ENCODE results near the gene DNAJC5G. TPM values are rescaled to one million over a fixed set of nuclear protein-coding genes. Genes with fewer than 3 reads are reported as not detected.
A peak's percentile ranks its signal among the peaks of the same experiment; 100 is the strongest.

The DNAJC5G gene
- total RNA-seq, 1 experiment from 2014 or later: 0.37 TPM

- WGBS (ENCODE audit: extremely low coverage, insufficient read length, low lambda C conversion rate): no CpG with 5 or more reads among the region's 5 CpGs
- no peak overlapping the region for H3K56ac ChIP-seq (ENCODE audit: insufficient read length, low read depth, low read length)
- H3K79me2 ChIP-seq (ENCODE audit: insufficient read depth, low read length): no peaks in the 10 kb centered on the region
- no peaks in the 10 kb centered on the region for H4K20me1 ChIP-seq (ENCODE audit: control insufficient read depth, insufficient read depth, insufficient read length)
- no peaks in the 10 kb centered on the region for H3K27me3 ChIP-seq (ENCODE audit: insufficient read depth, low read length)
- Mint-ChIP-seq H3K9me3 (peaks cover 0 to 2% of the 10 kb centered on the region in 2 experiments; a peak in 2 of 5 replicates), H3K4me3 (peak overlapping the region; percentile 4 to 21; a peak in 4 of 5 replicates), H3K4me1 (peaks cover 13 to 19% of the 10 kb centered on the region in 2 experiments), H3K27ac (peak overlapping the region in 2 of 3 experiments; percentile 14 to 61; a peak in 3 of 7 replicates), H3K36me3 (ENCODE audit: insufficient read depth in 1 of 3, low read depth in 3 of 3) (peaks cover 25 to 43% (median 39%) of the 10 kb centered on the region in 3 experiments), H3K27me3 (ENCODE audit: low read depth) (no peaks in the 10 kb centered on the region)
- no peak overlapping the region for H2AK5ac ChIP-seq (ENCODE audit: insufficient read length, low read length)
- no peak for DNase-seq
- H3K27ac ChIP-seq (ENCODE audit: insufficient read length, low read depth, low read length): no peak overlapping the region
- no peak overlapping the region for H3K4ac ChIP-seq (ENCODE audit: low read depth, low read length)
- no peak overlapping the region for H2BK120ac ChIP-seq (ENCODE audit: low read depth, low read length, poor library complexity, severe bottlenecking)
- H3K23me2 ChIP-seq (ENCODE audit: insufficient read length, low read depth, low read length, poor library complexity, severe bottlenecking): peaks cover 10% of the 10 kb centered on the region
- H2BK12ac ChIP-seq (ENCODE audit: insufficient read length, low read depth, low read length): no peak overlapping the region
- no peak for TF ChIP-seq CTCF (conservative IDR thresholded peaks at IDR 0.05)
- no peak overlapping the region for H2BK5ac ChIP-seq (ENCODE audit: insufficient read length, low read length)
- no peak overlapping the region for H4K5ac ChIP-seq (ENCODE audit: insufficient read length, low read depth, low read length)
- H3K4me2 ChIP-seq (ENCODE audit: insufficient read depth, insufficient read length, low read length): no peak overlapping the region
- H3K9me3 ChIP-seq (ENCODE audit: control insufficient read depth, low read depth, low read length): no peaks in the 10 kb centered on the region
- no peak overlapping the region for H3K14ac ChIP-seq (ENCODE audit: insufficient read depth, low read length)
- H2AFZ ChIP-seq (ENCODE audit: low read length): no peak overlapping the region
- no peak overlapping the region for H4K91ac ChIP-seq (ENCODE audit: insufficient read length, low read depth, low read length)
- no peak overlapping the region for H3K9ac ChIP-seq (ENCODE audit: extremely low read depth, insufficient read length, low read length)
- 0 out of 2 replicates have a peak, but pooled peaks cover 2% of the 10 kb centered on the region for H3K4me1 ChIP-seq (ENCODE audit: insufficient read depth, low read length)
- no peak overlapping the region for H3K18ac ChIP-seq (ENCODE audit: insufficient read length, low read depth, low read length)
- no peaks in the 10 kb centered on the region for H3K79me1 ChIP-seq (ENCODE audit: insufficient read depth, low read depth, low read length, poor library complexity, severe bottlenecking)
- no peak overlapping the region for H4K8ac ChIP-seq (replicated peaks; ENCODE audit: insufficient read length, low read depth, low read length)
- no peak overlapping the region for H3K23ac ChIP-seq (ENCODE audit: insufficient read length, low read depth, low read length)
- no peak overlapping the region for H2BK15ac ChIP-seq (ENCODE audit: low read depth, low read length)
- no peak overlapping the region for H3T11ph ChIP-seq (ENCODE audit: low read length)
- no peak overlapping the region for H2BK20ac ChIP-seq (ENCODE audit: low read depth, low read length, poor library complexity, severe bottlenecking)
These were observed 49.5 kb downstream of the DNAJC5G start for GRCh38 chr2:27324720-27325119.

Other genes with a start within 250 kb of the DNAJC5G start
- 53.9 and 55.3 TPM in 2 replicates for gene TMEM214, start 242.5 kb upstream of the DNAJC5G start, total RNA-seq (2021)
- 55.4 and 58.3 TPM in 2 replicates for gene AGBL5, start 223.8 kb upstream of the DNAJC5G start, total RNA-seq (2021)
- gene OST4, start 203.8 kb upstream of the DNAJC5G start, total RNA-seq (2021): 214 and 215 TPM in 2 replicates
- gene EMILIN1, start 196.8 kb upstream of the DNAJC5G start, total RNA-seq (2021): 1.2 and 1.8 TPM in 2 replicates
- 12.1 and 12.2 TPM in 2 replicates for gene KHK, start 188.7 kb upstream of the DNAJC5G start, total RNA-seq (2021)
- gene CGREF1, start 156.3 kb upstream of the DNAJC5G start, total RNA-seq (2021): 1.4 and 2.1 TPM in 2 replicates
- gene ABHD1, start 151.6 kb upstream of the DNAJC5G start, total RNA-seq (2021): 0.31 and 0.61 TPM in 2 replicates
- gene PREB, start 140.8 kb upstream of the DNAJC5G start, total RNA-seq (2021): 43.6 and 45.6 TPM in 2 replicates
- gene PRR30, start 136.0 kb upstream of the DNAJC5G start, total RNA-seq (2021): not detected in 2 replicates
- gene TCF23, start 126.4 kb upstream of the DNAJC5G start, total RNA-seq (2021): not detected in 2 replicates
- gene ATRAID, start 63.4 kb upstream of the DNAJC5G start, total RNA-seq (2021): 106 and 108 TPM in 2 replicates
- gene SLC5A6, start 63.2 kb upstream of the DNAJC5G start, total RNA-seq (2021): 112 and 122 TPM in 2 replicates
- 117 and 130 TPM in 2 replicates for gene CAD, start 58.1 kb upstream of the DNAJC5G start, total RNA-seq (2021)
- 2.5 and 3.4 TPM in 2 replicates for gene SLC30A3, start 12.4 kb upstream of the DNAJC5G start, total RNA-seq (2021)
- 4.6 and 5.0 TPM in 2 replicates for gene TRIM54, start 7.0 kb downstream of the DNAJC5G start, total RNA-seq (2021)
- gene UCN, start 33.0 kb downstream of the DNAJC5G start, total RNA-seq (2021): 0.77 and 1.5 TPM in 2 replicates
- gene MPV17, start 47.7 kb downstream of the DNAJC5G start, total RNA-seq (2021): 55.4 and 59.4 TPM in 2 replicates
- 109 TPM in 2 replicates for gene GTF3C2, start 81.3 kb downstream of the DNAJC5G start, total RNA-seq (2021)
- 62.1 and 67.2 TPM in 2 replicates for gene EIF2B4, start 94.9 kb downstream of the DNAJC5G start, total RNA-seq (2021)
- 78.1 and 81.1 TPM in 2 replicates for gene SNX17, start 95.2 kb downstream of the DNAJC5G start, total RNA-seq (2021)
- gene ZNF513, start 105.3 kb downstream of the DNAJC5G start, total RNA-seq (2021): 24.8 and 26.5 TPM in 2 replicates
- gene PPM1G, start 134.2 kb downstream of the DNAJC5G start, total RNA-seq (2021): 146 and 150 TPM in 2 replicates
- gene NRBP1, start 153.2 kb downstream of the DNAJC5G start, total RNA-seq (2021): 140 TPM in 2 replicates
- gene KRTCAP3, start 166.9 kb downstream of the DNAJC5G start, total RNA-seq (2021): 49.9 and 57.3 TPM in 2 replicates
- gene IFT172, start 214.3 kb downstream of the DNAJC5G start, total RNA-seq (2021): 13.8 and 15.5 TPM in 2 replicates
- gene FNDC4, start 219.8 kb downstream of the DNAJC5G start, total RNA-seq (2021): 21.1 and 21.5 TPM in 2 replicates
- gene GCKR, start 221.4 kb downstream of the DNAJC5G start, total RNA-seq (2021): 0.11 and 0.33 TPM in 2 replicates